ENCODE results near the gene SELENOM. TPM values are rescaled to one million over a fixed set of nuclear protein-coding genes. Genes with fewer than 3 reads are reported as not detected.
A peak's percentile ranks its signal among the peaks of the same experiment; 100 is the strongest.

Gene SELENOM
- total RNA-seq, 1 donor from 2014 or later, result 3.7 TPM

DNA sequence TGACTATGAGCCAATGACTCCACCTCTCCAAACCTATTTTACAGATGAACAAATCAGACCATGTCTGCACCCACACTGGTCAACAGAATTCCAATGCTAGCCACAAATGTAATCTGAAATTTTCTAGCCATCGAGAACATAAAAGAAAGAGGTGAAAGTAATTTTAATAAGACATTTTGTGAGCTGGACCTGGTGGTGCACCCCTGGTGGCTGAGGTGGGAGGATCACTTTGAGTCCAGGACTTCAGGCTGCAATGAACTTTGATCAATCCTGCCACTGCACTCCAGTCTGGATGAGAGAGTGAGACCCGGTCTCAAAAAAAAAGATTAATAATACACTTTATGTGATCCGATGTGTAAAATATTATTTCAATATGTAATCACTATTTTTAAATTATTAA lies 43.2 kb upstream of the SELENOM start:
- TF ChIP-seq, protein P1, sequence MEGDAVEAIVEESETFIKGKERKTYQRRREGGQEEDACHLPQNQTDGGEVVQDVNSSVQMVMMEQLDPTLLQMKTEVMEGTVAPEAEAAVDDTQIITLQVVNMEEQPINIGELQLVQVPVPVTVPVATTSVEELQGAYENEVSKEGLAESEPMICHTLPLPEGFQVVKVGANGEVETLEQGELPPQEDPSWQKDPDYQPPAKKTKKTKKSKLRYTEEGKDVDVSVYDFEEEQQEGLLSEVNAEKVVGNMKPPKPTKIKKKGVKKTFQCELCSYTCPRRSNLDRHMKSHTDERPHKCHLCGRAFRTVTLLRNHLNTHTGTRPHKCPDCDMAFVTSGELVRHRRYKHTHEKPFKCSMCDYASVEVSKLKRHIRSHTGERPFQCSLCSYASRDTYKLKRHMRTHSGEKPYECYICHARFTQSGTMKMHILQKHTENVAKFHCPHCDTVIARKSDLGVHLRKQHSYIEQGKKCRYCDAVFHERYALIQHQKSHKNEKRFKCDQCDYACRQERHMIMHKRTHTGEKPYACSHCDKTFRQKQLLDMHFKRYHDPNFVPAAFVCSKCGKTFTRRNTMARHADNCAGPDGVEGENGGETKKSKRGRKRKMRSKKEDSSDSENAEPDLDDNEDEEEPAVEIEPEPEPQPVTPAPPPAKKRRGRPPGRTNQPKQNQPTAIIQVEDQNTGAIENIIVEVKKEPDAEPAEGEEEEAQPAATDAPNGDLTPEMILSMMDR (IDR thresholded peaks at IDR 0.05; ENCODE audit: unreplicated experiment), result peak; percentile 61
- no peaks in the 10 kb centered on the region for H3K36me3 Mint-ChIP-seq (ENCODE audit: insufficient read depth)
- H3K9me3 Mint-ChIP-seq (ENCODE audit: low read depth), result peaks cover 9% of the 10 kb centered on the region
- H3K4me3 Mint-ChIP-seq (ENCODE audit: low read depth), result no peak overlapping the region
- no peak for DNase-seq (ENCODE audit: low spot score, unreplicated experiment)
- no peaks in the 10 kb centered on the region for H3K4me1 Mint-ChIP-seq (ENCODE audit: low read depth)
- H3K27ac Mint-ChIP-seq, result no peak overlapping the region
- H3K27me3 Mint-ChIP-seq, result peaks cover 15% of the 10 kb centered on the region

DNA sequence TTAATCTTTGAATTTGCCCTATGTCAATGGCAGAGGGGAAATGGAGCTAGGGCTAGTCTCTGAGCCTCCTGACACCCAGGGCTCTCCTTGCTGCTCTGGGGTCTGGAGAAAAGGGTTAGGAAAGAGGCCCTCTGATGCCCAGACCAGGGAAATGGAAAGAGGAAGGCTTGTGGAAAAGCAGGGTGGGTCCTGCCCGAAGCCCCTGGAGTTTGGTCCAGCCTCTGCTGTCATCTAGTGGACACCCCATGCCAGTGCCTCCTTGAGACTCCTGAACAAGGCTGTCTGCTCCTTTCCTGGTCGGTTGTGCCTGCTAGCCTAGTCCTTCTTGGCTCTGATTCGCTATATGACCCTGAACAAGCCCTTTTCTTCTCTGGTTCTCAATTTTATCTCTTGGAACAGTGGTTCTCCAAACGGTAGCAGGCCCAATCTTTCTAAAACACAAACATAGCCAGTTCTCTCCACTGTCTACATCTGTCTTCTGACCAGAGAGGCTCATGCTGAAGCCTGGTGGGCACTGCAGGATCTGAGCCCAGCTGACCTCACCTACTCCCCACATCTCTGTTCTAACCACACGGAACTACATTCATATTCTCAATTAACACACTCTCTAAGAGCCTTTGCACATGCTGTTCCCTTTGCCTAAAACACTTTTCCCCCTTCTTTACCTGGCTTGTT lies 41.7 kb upstream of the SELENOM start:
- peaks cover 9% of the 10 kb centered on the region for H3K9me3 Mint-ChIP-seq (ENCODE audit: low read depth)
- H3K4me3 Mint-ChIP-seq (ENCODE audit: low read depth), result no peak overlapping the region
- peak; percentile 48 for DNase-seq (ENCODE audit: low spot score, unreplicated experiment)
- H3K36me3 Mint-ChIP-seq (ENCODE audit: insufficient read depth), result no peaks in the 10 kb centered on the region
- TF ChIP-seq, protein P1 (IDR thresholded peaks at IDR 0.05; ENCODE audit: unreplicated experiment), result peak; percentile 79
- H3K27ac Mint-ChIP-seq, result no peak overlapping the region
- no peaks in the 10 kb centered on the region for H3K4me1 Mint-ChIP-seq (ENCODE audit: low read depth)
- H3K27me3 Mint-ChIP-seq, result peaks cover 19% of the 10 kb centered on the region

DNA sequence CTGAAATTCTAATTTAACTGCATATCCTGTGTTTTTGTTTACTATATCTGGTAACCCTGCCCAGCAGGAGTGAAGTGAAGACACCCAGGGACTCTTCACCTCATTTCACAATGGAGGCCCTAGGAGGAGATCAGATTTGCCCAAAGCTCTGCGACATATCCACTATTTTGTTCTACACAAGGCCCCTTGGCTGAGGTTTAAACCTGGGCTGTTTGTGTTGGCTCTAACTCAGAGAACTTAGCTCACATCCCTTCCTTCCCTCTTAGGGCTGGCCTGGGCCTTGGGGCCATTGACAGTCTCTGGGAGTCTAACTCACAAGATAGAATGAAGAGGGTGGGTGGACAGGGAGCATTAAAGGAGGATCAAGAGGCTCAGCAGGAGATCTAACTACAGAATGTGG lies 41.1 kb upstream of the SELENOM start:
- TF ChIP-seq, protein P1 (IDR thresholded peaks at IDR 0.05; ENCODE audit: unreplicated experiment), result no peak
- Mint-ChIP-seq H3K27ac (no peak overlapping the region), H3K27me3 (peaks cover 21% of the 10 kb centered on the region), H3K4me1 (ENCODE audit: low read depth) (no peaks in the 10 kb centered on the region), H3K9me3 (ENCODE audit: low read depth) (peaks cover 9% of the 10 kb centered on the region), H3K36me3 (ENCODE audit: insufficient read depth) (no peaks in the 10 kb centered on the region), H3K4me3 (ENCODE audit: low read depth) (no peak overlapping the region)
- no peak for DNase-seq (ENCODE audit: low spot score, unreplicated experiment)

DNA sequence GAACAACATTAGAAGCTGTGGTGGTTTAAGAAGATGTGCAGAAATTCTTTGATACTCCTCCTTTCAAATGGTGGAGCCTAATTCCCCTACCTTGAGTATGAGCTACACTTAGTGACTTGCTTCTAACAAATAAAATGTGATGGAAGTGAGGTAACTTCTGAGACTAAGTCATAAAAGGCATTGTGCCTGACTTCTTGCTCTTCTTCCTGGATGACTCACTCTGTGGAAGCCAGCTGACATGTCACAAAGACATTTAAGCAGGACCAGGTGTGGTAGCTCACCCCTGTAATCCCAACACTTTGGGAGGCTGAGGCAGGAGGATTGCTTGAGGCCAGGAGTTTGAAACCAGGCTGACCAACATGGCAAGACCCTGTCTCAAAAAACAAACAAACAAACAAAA lies 36.9 kb upstream of the SELENOM start:
- peaks cover 20% of the 10 kb centered on the region for H3K27me3 Mint-ChIP-seq
- H3K27ac Mint-ChIP-seq, result no peak overlapping the region
- H3K9me3 Mint-ChIP-seq (ENCODE audit: low read depth), result peaks cover 9% of the 10 kb centered on the region
- peaks cover 2% of the 10 kb centered on the region for H3K4me1 Mint-ChIP-seq (ENCODE audit: low read depth)
- TF ChIP-seq, protein P1 (IDR thresholded peaks at IDR 0.05; ENCODE audit: unreplicated experiment), result no peak
- no peak for DNase-seq (ENCODE audit: low spot score, unreplicated experiment)
- H3K4me3 Mint-ChIP-seq (ENCODE audit: low read depth), result no peak overlapping the region
- H3K36me3 Mint-ChIP-seq (ENCODE audit: insufficient read depth), result no peaks in the 10 kb centered on the region

DNA sequence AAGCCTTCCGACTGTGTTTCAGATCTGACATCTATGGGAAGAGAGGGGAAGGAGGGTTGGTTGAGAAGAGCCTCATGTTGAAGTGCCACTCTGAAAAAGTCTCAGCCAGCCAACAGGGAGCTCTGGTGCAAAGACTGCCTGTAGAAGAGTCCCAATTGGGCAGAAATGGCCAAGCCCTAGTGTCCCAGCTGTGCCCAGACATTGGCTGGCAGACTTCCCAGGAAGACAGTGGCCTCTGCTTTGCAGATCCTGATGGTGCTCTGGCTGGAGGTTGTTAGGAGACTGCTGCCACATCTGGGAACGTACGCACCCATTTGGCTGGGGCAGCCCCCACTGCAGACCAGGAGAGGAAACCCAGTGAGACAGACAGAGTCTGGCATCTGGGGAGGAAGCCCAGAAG lies 36.2 kb upstream of the SELENOM start:
- Mint-ChIP-seq H3K4me1 (ENCODE audit: low read depth) (peaks cover 2% of the 10 kb centered on the region), H3K27me3 (peaks cover 20% of the 10 kb centered on the region), H3K36me3 (ENCODE audit: insufficient read depth) (no peaks in the 10 kb centered on the region), H3K4me3 (ENCODE audit: low read depth) (no peak overlapping the region), H3K9me3 (ENCODE audit: low read depth) (peaks cover 9% of the 10 kb centered on the region), H3K27ac (no peak overlapping the region)
- no peak for DNase-seq (ENCODE audit: low spot score, unreplicated experiment)
- TF ChIP-seq, protein P1 (IDR thresholded peaks at IDR 0.05; ENCODE audit: unreplicated experiment), result no peak

Data from progenitor cell of endocrine pancreas (in vitro differentiated cells).